Upper lobe of left lung (tissue), 6 donors: Measurements from ENCODE around the gene DPH2. TPM values are rescaled to one million over a fixed set of nuclear protein-coding genes. Genes with fewer than 3 reads are reported as not detected.

Experiments used
- ATAC-seq, 2 donors: fragments of 200-7000 bp; cut with Tn5 transposase; one replicate each; pipeline ENCODE4 v1.9.1; 2022; ENCODE audit warnings: mild to moderate bottlenecking in 2 of 2, moderate library complexity in 2 of 2; ENCODE audit not compliant: low FRiP score in 2 of 2
- DNase-seq, 2 donors: peaks; one replicate each; pipeline ENCODE4 v3.0.0-alpha.2; 2019 to 2020
- H3K27ac ChIP-seq, 4 donors: fragments of 200-600 bp; sonication (generic); one replicate each; pipeline ENCODE4 v1.5.1; 2016 to 2019
- H3K27me3 ChIP-seq, 4 donors: fragments of 200-600 bp; sonication (generic); one replicate each; pipeline ENCODE4 v1.5.1; 2017 to 2019
- H3K36me3 ChIP-seq, 4 donors: fragments of 200-600 bp; sonication (generic); one replicate each; pipeline ENCODE4 v1.5.1; 2016 to 2019
- H3K4me1 ChIP-seq, 4 donors: fragments of 200-600 bp; sonication (generic); one replicate each; pipeline ENCODE4 v1.5.1; 2018 to 2019
- H3K4me3 ChIP-seq, 4 donors: fragments of 200-600 bp; sonication (generic); one replicate each; pipeline ENCODE4 v1.5.1; 2017 to 2019; ENCODE audit warnings: mild to moderate bottlenecking in 2 of 4, moderate library complexity in 1 of 4
- H3K9me3 ChIP-seq, 4 donors: fragments of 200-600 bp; sonication (generic); one replicate each; pipeline ENCODE4 v1.5.1; 2018 to 2019
- CTCF ChIP-seq, 6 experiments: fragments of 450-650 bp in 4 of 6; fragments of 200-600 bp in 2 of 6; sonication (generic) in 2 of 6; IDR thresholded peaks; one replicate each; pipeline ENCODE4 v1.5.1; 2016 to 2019; ENCODE audit warnings: antibody characterized with exemption in 6 of 6
- EP300 ChIP-seq, 4 donors: sonication (generic); formaldehyde crosslinking; IDR thresholded peaks; one replicate each; pipeline ENCODE4 v1.5.1; 2017; ENCODE audit warnings: antibody characterized with exemption in 4 of 4, control low read depth in 2 of 4
- POLR2A ChIP-seq, 4 donors: fragments of 450-650 bp; IDR thresholded peaks; one replicate each; pipeline ENCODE4 v1.5.1; 2016 to 2017; ENCODE audit warnings: antibody characterized with exemption in 4 of 4, mild to moderate bottlenecking in 2 of 4
- POLR2AphosphoS5 ChIP-seq, 2 donors: sonication (generic); formaldehyde crosslinking; IDR thresholded peaks; one replicate each; pipeline ENCODE4 v1.5.1; 2017; ENCODE audit warnings: antibody characterized with exemption in 2 of 2
- WGBS, 2 donors: methylation state at CpG; one replicate each; pipeline ENCODE4 v1.1.5; 2017 to 2018; 5-methylcytosine and 5-hydroxymethylcytosine counted together
- total RNA-seq, 6 donors: library from RNA; depleted of rRNA in 4 of 6; stranded (reverse); fragments of >200 nt in 4 of 6; gene quantifications; one replicate each; pipeline versions ENCODE4 v1.1.0 to v1.2.1, GENCODE V29; 2016 to 2021
- donor health status: DM: no; HTN: no; CAD: no; lungs with moderate emphysema.
- donor health status: DM: no; HTN: yes; CAD: no; lungs with severe emphysema.

DPH2 gene
- total RNA-seq, 6 donors from 2014 or later = 12.9 to 30.4 (median 16.6) TPM

GRCh38 chr1:43946236-43947060 lies 23.4 kb upstream of the DPH2 start, which contains the start of gene IPO13:
TSS of gene IPO13 (plus strand) at chr1:43946950. CDS start at chr1:43947601, 651 bp downstream.
- 1 to 5% methylated on average over 6 to 66 of the region's 74 CpGs for WGBS, 2 donors
- peak; percentile 98 to 99 for ATAC-seq
- TF ChIP-seq EP300 (IDR thresholded peaks at IDR 0.05) (no peak), POLR2A (IDR thresholded peaks at IDR 0.05) (peak in 3 of 4 donors; percentile 39 to 87 (median 52)), CTCF (IDR thresholded peaks at IDR 0.05) (peak; percentile 70 to 97 (median 94)), POLR2AphosphoS5 (IDR thresholded peaks at IDR 0.05) (peak; percentile 59 to 74)

GRCh38 chr1:43947061-43947873 lies 22.5 kb upstream of the DPH2 start:
- H3K27ac ChIP-seq = peak overlapping the region; percentile 96 to 99 (median 99)
- H3K9me3 ChIP-seq = no peaks in the 10 kb centered on the region
- peaks cover 0 to 11% (median 3%) of the 10 kb centered on the region in 4 donors for H3K36me3 ChIP-seq
- DNase-seq (peak in 1 of 2 donors; percentile 67), ATAC-seq (peak in 1 of 2 donors; percentile 0)
- H3K4me1 ChIP-seq = peaks cover 24 to 50% (median 26%) of the 10 kb centered on the region in 4 donors
- H3K27me3 ChIP-seq = no peaks in the 10 kb centered on the region
- 1 to 9% methylated on average over 11 to 20 of the region's 27 CpGs for WGBS, 2 donors
- H3K4me3 ChIP-seq = peak overlapping the region; percentile 61 to 77 (median 69)
- TF ChIP-seq POLR2A (IDR thresholded peaks at IDR 0.05) (no peak), POLR2AphosphoS5 (IDR thresholded peaks at IDR 0.05) (no peak), CTCF (IDR thresholded peaks at IDR 0.05) (no peak), EP300 (IDR thresholded peaks at IDR 0.05) (no peak)

More at GRCh38 chr1:43946236-43947060, 23.4 kb upstream of the DPH2 start, which contains the start of gene IPO13:
- Histone ChIP-seq H3K27me3 (no peaks in the 10 kb centered on the region), H3K27ac (peak within 1 kb of the TSS; percentile 96 to 99 (median 99)), H3K9me3 (no peaks in the 10 kb centered on the region), H3K4me1 (peaks cover 24 to 50% (median 26%) of the 10 kb centered on the region in 4 donors), H3K36me3 (peaks cover 0 to 11% (median 3%) of the 10 kb centered on the region in 4 donors), H3K4me3 (peak within 1 kb of the TSS; percentile 61 to 77 (median 69))
- DNase-seq = peak; percentile 98 to 99

GRCh38 chr1:43947874-43948437 lies 21.9 kb upstream of the DPH2 start:
- peaks cover 24 to 50% (median 26%) of the 10 kb centered on the region in 4 donors for H3K4me1 ChIP-seq
- no peaks in the 10 kb centered on the region for H3K27me3 ChIP-seq
- H3K27ac ChIP-seq = peak overlapping the region in 1 of 4 donors; percentile 96
- no peak for TF ChIP-seq POLR2AphosphoS5 (IDR thresholded peaks at IDR 0.05)
- TF ChIP-seq POLR2A (IDR thresholded peaks at IDR 0.05) = no peak
- 48 to 52% methylated on average over 2 to 3 of the region's 3 CpGs for WGBS, 2 donors
- ATAC-seq (no peak), DNase-seq (no peak)
- peak overlapping the region in 3 of 4 donors; percentile 61 to 70 (median 68) for H3K4me3 ChIP-seq
- peaks cover 0 to 11% (median 3%) of the 10 kb centered on the region in 4 donors for H3K36me3 ChIP-seq
- H3K9me3 ChIP-seq = no peaks in the 10 kb centered on the region

- DNase-seq = peak in 1 of 2 donors; percentile 60
- peaks cover 0 to 11% (median 3%) of the 10 kb centered on the region in 4 donors for H3K36me3 ChIP-seq
- H3K27ac ChIP-seq = no peak overlapping the region
- WGBS, 2 donors = 92% methylated on average over 13 of the region's 13 CpGs; no CpG with 5 or more reads in 1 of the 2 donors
- H3K4me3 ChIP-seq = no peak overlapping the region
- no peaks in the 10 kb centered on the region for H3K27me3 ChIP-seq
- peaks cover 24 to 50% (median 26%) of the 10 kb centered on the region in 4 donors for H3K4me1 ChIP-seq
- TF ChIP-seq EP300 (IDR thresholded peaks at IDR 0.05) (no peak), POLR2A (IDR thresholded peaks at IDR 0.05) (no peak)
- no peak for ATAC-seq
- no peaks in the 10 kb centered on the region for H3K9me3 ChIP-seq
These were observed 20.1 kb upstream of the DPH2 start for GRCh38 chr1:43949678-43950077.
